Endothelial cell of umbilical vein (primary cell): ENCODE results near the gene BPIFA1.

ENCODE experiments used
- EZH2 ChIP-seq: IDR thresholded peaks from 2 replicates; pipeline ENCODE4 v1.6.1; 2012; ENCODE audit warnings: borderline replicate concordance, low read depth, mild to moderate bottlenecking, moderate library complexity, low read length, inconsistent platforms; ENCODE audit not compliant: severe bottlenecking
- POLR2AphosphoS5 ChIP-seq: IDR thresholded peaks from 2 replicates; pipeline ENCODE4 v1.6.1; 2012; ENCODE audit warnings: low read depth, mild to moderate bottlenecking, control low read depth, low read length, moderate library complexity; ENCODE audit not compliant: insufficient read depth
- TF ChIP-seq, protein P1 (sequence below), 2 donors: IDR thresholded peaks; 1 replicate in 1 of 2; 2 replicates in 1 of 2; pipeline ENCODE4 v1.5.1; 2011; ENCODE audit warnings: low read length in 2 of 2, mild to moderate bottlenecking in 2 of 2, moderate library complexity in 2 of 2, control low read depth in 1 of 2, inconsistent platforms in 1 of 2, low read depth in 1 of 2; ENCODE audit not compliant: insufficient read depth in 1 of 2; ENCODE audit errors: extremely low read depth in 1 of 2

DNA sequence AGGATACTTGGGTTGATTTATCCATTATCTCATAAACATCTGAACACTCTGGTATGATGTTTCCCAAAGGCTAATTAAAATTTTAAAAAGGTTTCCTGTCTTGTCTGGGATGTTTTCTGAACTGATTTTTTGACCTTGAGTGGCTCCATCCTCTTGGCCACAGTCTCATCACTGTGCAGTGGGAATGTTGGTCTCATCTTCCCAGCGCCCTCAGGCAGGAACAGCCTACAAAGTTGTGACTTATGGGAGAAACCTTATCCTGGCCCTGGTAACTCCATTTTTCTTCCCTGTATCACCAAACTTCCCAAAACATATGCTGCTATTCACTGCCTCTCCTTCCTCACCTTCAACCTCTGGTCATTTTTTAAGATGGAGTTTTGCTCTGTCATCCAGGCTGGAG lies 25.4 kb upstream of the BPIFA1 start:
- TF ChIP-seq EZH2: no peak
- TF ChIP-seq, protein P1, sequence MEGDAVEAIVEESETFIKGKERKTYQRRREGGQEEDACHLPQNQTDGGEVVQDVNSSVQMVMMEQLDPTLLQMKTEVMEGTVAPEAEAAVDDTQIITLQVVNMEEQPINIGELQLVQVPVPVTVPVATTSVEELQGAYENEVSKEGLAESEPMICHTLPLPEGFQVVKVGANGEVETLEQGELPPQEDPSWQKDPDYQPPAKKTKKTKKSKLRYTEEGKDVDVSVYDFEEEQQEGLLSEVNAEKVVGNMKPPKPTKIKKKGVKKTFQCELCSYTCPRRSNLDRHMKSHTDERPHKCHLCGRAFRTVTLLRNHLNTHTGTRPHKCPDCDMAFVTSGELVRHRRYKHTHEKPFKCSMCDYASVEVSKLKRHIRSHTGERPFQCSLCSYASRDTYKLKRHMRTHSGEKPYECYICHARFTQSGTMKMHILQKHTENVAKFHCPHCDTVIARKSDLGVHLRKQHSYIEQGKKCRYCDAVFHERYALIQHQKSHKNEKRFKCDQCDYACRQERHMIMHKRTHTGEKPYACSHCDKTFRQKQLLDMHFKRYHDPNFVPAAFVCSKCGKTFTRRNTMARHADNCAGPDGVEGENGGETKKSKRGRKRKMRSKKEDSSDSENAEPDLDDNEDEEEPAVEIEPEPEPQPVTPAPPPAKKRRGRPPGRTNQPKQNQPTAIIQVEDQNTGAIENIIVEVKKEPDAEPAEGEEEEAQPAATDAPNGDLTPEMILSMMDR (IDR thresholded peaks at IDR 0.05; ENCODE audit: extremely low read depth in 1 of 2, insufficient read depth in 1 of 2, low read depth in 1 of 2, low read length in 2 of 2): no peak
- TF ChIP-seq POLR2AphosphoS5: no peak
